Measurements from ENCODE around the gene COL8A1.
"Not testable (repeated sequence)": the region's sequence is repeated elsewhere in the genome, so short reads cannot be mapped to it uniquely, and the experiment has no call there.

COL8A1 gene

DNA sequence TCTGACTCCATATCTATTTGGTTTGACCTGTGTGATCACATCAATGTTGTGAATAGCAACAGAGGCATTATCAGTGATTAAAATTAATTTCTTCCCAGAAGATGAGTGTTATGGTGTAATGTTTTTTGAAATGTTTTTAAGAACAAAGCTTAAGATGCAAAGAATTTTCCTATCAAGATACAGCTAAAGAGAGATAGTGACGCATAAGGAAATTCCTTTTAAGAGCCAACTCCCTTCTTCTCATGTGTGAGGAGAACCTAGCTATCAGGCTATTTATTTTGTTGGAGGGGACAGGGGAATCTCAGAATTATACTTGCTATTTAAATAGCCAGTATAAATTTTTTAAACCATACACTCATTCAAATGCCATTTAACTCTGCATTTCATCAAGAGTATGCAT is 71.3 kb downstream of the COL8A1 start:
- no peak for DNase-seq (ENCODE audit: low read depth)

DNA sequence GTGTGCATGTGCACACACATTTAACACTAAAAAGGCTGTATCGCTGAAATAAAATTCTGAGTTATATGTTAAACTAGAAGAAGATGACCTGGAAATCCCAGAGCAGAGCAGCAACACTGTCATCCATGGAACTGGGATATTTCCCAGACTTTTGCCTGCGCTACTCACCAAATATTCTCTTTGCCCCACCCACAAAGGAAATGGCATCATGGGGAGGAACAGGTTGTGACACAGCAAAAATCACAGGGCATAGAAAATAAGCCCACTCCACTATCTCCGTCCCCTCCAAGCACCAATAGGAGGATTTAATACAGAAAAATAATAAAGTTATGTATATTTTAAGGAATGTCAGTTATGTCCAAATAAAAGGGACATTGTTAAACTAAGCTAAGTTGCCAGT is 71.7 kb downstream of the COL8A1 start:
- no peak for DNase-seq (ENCODE audit: low read depth)

DNA sequence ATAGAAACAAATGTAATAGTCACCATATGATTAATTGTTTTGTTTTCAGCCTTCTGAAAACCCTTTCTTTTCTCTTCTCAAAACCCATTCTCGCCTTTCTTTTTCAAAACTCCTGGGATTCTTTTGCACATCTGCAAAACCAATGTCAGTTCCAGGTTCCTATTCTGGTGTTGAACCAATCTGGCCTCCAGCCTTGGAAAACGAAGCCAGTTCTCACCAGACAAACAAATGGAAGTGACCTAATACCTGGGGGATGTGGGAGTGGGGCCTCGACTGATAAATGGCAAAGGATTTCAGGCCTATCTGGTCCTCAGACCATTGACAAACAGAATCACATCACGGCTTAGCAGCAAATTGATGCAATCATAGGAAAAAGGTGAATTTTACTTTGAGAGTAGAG is 73.0 kb downstream of the COL8A1 start:
- DNase-seq (ENCODE audit: low read depth) = no peak

DNA sequence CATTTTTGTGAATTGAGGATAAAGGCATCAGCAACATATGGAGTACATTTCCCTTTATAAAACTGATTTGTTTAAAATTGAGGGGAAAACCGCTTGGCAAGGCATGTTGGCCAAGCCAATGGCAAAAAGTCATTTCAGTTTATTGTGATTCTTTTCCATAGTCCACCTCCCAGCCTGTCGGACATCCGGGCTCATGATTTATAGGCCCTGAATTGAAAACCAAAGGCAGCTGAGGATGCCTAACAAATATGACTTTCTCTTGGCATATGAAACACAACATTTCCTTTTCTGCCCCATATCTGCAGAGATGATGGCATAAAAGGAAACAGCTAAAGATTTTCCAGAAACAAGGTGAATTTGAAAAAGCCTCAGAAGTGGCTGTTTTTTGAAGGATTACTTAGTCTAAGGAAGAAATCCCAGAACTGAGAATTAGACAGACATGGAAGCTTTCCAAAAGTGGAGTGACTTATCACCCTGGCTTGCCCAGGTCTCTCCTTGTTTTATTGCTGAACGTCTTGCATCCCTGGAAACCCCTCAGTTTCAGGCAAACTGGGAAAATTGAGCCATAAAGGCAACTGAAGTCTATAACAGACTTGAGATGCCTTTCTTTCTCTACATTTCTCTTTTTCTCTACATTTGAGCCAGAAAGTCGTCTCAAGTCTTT is 74.0 kb downstream of the COL8A1 start:
- no peak for DNase-seq (ENCODE audit: low read depth)

DNA sequence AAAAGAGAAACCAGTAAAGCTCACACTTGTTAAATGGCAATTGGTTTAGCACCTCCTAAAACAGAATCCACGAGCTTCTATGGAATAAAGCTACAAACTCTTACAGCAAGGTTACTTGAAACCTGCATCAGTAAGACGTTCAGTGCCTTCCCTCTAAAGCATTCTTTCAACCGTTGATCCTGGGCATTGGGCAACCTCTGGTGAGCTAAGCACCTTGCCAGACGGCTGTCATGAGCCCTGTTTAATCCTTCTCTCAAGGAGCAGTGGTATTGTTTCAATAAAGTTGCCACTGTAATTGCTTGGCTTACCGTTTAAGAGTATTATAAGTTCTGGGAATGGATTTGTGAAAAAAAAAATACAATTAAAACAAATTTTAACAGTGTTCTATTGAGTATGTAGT is 75.0 kb downstream of the COL8A1 start:
- DNase-seq (ENCODE audit: low read depth) = no peak

DNA sequence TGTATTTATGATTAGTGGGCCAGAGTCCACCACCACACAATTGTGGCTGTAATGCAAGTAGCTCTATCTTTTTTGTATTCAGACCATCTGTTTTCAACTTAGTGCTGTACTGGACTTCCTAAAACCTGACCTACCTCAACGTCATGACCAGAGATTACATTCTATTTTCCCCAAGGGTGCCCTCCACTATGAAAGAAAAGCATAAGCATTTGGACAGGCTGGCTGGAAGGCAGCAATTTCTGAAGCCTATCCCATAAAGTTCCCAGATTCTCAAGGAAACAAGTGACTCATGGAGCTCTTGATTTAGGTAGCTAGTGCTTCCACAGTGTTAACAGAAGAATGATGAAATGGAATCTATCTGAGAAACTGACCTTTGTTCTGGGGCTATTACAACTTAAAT is 75.8 kb downstream of the COL8A1 start:
- peak; percentile 82 for DNase-seq (ENCODE audit: low read depth)

DNA sequence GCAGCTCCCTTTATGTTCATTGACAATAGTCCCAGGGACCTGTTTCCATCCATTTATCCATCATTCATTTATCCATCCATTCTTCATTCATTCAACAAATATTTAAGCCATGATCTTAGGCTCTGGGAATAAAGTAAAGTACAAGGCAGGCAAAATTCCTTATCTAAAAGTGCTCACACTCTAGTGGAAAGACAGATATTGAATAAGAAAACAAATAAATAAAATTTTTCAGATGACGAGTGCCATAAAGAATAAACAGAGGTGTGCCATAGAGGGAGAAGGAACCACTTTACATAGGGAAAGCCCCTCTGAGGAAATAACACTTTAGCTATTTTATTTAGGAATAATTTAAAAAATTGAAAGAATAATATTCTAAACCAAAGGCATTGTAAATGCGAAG is 76.2 kb downstream of the COL8A1 start:
- no peak for DNase-seq (ENCODE audit: low read depth)

DNA sequence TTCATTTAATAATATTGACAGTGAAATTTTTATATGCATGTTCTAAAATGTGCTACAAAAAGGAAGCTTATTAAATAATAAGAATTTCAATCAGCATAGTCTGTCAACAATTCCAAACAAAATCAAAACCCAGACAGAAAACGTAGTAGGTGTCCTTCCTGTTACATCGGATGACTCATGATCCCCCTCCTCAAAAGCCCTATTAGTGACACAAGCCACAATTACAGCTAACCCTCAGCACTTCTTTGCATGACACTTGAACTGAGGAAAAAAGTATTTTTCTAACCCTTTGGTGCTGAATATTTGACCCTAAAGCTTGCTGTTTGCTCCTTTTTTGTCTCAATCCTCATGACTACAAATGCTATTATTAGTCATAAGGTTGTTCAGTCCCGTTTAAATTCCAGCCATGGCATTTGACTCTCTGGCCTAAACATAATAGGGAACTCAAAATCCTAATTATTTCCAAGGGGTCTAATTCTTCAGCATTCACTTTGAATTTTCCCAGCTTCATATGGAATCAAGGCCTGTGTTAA is 78.1 kb downstream of the COL8A1 start:
- no peak for DNase-seq (ENCODE audit: low read depth)

DNA sequence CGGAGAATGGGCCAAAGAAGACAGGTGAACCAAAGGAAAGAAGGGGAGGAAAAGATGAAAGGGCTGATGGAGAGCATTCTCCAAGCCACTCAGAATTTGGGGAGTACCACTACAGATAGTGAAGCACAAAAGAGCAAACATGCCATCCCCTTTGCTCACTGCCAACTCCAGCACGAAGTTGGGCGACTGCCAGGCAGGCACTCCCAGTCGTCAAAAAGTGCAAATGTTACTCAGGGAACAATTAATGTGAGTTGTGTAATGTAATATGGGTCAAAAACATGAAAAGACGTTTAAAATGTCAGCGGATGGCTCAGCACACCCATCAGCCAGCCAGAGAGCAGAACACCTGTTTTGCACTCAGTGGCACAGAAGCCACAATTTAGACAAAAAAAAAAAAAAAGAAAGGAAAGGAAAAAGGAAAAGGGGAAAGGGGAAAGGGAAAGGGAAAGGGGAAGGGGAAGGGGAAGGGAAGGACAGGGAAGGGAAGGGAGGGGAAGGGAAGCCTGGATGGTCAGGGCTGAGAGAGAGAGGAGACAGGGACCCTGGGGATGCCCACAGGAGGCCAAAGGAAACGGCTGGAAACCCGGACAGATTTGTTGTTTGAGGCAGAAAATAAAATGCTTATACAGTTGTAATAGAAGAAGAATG is 82.7 kb downstream of the COL8A1 start:
- DNase-seq (ENCODE audit: low read depth) = peak; percentile 53

DNA sequence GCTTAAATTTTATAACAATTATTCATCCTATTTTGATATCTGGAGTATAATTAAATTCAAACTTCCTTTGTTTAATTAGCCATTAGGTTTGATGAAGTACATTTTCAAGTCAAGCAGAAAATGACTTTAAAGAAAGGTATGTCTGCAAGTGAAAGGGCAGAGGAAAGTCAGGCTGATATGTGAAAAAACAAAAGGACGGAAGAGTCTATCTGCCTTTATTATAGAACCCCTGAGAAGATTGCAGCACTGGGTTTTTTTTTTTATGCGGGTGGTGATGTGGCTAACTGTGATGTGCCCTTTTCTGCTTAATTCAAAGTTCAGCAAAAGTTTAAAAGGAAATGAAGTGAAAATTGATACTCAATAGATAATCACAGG is 83.2 kb downstream of the COL8A1 start:
- DNase-seq (ENCODE audit: low read depth) = no peak

DNA sequence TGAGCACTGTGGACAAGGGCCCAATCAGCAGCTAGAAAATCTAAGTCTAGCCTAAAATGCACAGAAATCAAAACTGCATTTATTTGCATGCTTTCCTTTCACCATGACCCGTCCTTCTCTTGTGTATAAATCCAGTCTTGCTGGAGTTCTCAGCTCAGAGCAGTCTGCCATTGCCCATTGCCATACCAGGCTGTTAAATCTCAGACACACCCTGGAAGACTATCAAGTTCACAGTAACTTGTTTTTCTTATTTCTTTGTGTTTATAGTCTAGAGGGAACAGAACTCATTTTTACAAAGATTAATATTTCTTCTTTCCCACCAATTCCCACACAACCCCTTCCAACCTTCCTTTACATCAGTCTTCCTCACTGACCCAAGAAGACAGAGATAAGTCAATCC is 85.9 kb downstream of the COL8A1 start:
- no peak for DNase-seq (ENCODE audit: low read depth)

DNA sequence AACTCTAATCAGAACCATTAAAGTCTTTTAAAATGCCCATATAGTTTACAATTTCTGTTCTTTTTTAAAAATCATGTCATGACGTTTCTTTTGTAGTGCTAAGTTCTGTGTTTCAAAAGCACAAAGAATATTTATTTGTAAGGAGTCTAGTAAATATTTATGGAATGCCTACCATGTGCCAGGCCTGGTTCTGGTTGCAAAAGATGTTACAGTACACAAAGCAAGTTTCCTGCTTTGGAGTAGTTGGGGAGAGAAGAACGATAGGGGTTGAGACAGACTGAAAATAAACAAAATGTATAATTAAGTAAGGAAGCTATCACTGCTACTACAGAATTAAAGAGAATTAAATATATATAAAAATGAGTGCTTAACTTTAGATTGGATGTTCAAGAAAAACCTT is 92.5 kb downstream of the COL8A1 start:
- peak; percentile 90 for DNase-seq (ENCODE audit: low read depth)

DNA sequence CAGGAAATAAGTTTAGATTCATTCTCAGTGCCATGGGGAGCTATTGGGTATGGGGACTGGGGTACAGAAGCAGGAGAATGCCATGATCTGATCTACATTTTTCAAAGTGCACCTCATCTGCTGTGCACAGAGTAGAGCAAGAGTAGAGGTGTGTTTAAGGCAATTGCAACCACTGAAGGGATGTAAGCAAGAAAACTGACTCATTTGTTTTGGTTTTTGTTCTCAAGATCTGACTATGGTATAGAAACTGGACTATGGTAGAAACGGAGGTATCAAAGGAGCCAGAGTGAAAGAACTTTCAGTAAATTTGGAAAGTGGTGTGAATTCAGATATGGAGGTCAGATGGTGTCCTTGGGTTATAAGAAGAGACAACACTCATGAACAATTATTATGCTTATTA is 93.1 kb downstream of the COL8A1 start:
- no peak for DNase-seq (ENCODE audit: low read depth)

DNA sequence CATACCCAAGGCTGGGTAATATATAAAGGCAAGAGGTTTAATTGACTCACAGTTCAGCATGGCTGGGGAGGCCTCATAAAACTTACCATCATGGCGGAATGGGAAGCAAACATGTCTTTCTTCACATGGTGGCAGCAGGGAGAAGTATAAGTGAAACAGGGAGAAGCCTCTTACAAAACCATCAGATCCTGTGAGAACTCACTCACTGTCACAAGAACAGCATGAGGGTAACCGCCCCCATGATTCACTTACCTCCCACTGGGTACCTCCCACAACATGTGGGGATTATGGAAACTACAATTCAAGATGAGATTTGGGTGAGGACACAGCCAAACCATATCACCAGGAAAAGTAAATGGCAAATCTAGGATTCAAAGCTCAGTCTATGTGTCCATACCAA is 102.0 kb downstream of the COL8A1 start:
- not testable (repeated sequence) for DNase-seq (ENCODE audit: low read depth)

DNA sequence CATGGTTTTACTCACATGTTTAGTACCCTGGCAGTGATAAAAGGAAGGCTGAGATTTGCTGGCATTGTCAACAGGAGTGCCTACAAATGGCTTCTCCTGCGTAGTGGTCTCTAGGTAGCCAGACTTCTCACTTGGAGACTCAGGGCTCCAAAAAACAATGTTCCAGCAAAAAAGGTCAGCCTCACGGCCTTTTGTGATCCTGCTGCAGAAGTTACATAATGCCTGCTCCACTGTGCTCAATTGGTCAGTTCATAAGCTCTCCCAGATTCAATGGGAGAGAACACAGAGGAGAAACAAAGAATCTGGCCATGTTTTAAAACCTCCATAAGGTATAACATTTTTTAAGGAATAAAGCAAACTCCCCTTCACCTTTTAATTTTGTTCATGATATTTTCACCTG is 103.2 kb downstream of the COL8A1 start:
- DNase-seq (ENCODE audit: low read depth) = no peak

DNA sequence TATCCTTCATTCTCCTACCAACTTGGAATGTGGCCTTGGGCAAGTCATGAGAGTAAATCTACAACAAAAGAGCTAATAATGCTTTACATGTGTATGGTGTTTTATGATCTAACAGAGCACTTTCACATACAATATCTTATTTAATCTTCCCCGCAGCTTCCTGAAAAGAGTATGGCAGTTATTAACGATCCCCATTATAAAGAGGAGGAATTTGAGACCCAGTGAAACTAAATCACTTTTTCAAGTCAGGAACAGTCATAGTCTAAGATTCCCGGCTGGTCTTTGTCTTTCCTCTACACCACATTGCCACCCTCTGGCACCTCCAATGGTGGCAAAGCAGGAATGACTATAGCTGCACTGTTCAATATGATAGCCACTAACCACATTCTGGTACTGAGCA is 109.5 kb downstream of the COL8A1 start:
- peak; percentile 65 for DNase-seq (ENCODE audit: low read depth)

DNA sequence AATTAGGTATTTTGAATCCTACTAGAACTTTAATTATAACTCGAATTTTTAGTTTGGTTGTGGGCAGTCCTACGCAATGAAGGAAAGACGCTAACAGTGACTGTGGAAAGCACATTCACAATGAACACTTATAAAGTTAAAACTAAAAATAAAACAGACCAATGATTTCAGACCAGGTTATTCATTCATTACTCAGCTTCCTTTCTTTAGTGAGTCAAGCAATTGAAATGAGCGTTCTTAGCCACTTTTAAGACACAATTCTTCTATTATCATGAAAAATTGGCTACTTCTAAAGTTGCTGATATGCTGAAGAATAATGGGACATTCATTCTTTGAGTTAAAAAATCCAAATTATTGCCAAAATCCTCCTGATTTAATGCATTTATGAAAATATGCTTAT is 113.3 kb downstream of the COL8A1 start:
- peak; percentile 55 for DNase-seq (ENCODE audit: low read depth)

DNA sequence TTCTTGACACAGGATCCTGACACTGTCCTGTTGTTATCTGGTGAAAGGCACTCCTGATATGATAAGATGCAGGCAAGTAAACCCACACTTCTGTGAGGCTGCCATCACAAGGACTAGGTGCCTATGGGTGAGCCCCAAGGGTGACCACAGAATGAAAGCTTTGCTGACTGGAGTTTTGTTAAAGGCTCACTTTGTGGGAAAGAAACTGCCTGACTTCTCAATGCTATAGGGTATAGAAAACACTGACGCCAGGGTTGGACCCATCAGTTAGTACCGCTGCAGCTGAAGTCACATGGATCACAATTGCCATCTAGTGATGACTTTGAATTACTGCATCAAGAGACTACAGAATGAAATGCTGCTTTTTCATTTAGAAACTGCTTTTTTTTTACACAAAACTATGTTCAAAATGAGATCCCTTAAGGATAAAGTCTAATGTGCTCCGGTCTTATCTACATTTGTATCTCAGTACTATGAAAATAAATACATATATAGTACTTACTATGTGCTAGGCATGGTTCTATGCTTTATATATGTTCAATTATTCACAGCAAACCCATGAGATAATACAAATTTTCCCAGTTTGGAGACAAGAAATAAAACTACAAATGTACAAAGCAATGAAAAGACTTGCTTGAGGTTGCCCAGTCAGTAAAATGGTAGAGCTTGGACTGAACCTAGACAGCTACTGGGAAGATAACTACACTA is 115.0 kb downstream of the COL8A1 start:
- DNase-seq (ENCODE audit: low read depth) = peak; percentile 72

DNA sequence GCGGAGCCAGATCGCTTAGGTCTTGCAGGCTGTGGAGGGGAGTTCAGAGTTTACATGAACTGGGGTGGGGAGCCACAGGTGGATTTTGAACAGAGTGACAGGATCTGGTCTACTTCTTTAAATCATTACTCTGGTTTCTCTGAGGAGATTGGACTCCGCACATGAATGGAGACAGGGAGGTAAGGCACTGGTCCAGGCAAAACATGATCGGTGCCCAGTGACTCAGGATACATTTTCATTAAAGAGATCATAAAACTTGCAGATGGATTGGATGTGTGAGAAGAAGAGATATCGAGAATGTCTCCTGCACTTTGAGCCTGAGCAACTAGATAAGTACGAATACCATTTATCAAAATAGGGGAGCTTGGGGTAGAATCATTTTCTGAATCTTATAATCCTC is 117.4 kb downstream of the COL8A1 start:
- DNase-seq (ENCODE audit: low read depth) = no peak

DNA sequence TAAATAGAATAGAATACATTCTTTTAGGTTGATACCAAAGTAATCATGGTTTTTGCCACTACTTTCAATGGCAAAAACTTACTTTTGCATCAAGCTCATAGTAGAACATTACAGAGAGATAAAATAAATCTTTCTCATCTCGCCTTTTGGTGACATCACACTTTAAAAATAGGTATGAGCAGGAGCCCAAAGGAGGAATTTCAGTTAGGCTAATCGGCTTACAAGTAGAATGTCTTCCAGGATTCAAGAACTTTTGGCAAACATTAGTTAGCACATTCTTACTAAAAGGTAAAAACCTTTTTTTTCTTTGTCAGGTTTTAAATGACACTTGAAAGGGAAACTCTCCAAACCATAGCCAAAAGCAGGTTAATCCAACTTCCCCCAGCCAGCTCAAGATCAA is 119.6 kb downstream of the COL8A1 start:
- DNase-seq (ENCODE audit: low read depth) = no peak

DNA sequence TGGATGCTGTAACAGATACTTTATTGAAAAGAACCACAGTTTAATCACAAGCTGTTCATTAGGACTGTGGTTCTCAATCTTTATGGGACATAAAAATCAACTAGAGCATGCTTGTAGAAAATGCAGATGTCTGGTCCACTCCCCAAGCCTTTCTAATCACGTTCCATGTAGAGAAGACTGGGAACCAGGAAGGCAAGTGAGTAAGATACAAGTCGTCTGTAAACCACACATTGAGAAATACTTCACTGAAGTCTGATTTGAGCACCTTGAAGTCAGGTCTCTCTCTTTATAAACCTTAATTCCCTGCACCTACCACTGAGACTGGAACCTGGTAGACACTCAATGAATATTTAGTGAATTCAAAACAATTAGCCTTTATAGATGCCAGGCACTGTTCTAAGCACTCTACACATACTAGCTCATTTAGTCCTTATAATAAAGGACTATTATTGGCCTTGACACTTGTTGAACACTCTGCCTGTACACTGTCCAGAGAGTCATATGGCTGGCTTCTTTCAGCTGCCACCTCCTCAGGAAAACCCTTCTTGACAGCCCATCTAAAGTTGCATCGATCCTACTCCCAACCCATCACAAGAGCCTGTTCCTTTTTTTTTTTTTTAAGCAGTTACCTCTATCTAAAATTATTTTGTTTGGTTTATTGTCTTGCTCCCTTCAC is 120.2 kb downstream of the COL8A1 start:
- DNase-seq (ENCODE audit: low read depth) = no peak

DNA sequence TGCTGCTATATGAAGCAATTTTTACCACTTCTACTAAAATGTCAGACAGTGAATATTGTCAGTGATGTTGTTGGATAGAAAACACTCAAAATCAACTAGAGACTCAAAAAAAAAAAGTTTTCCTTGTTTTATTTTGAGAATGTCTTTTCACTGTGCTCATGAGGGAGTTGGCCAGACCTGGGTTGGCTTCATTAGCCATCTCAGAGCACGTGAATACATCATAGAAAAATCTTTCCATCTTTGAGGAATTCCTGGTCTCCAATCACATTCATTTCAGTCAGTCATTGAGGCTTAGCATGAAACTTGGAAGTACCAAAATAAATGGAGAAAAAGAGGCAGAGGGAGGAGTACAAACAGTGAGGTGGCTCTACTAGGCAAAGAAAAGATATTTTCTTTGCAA is 121.6 kb downstream of the COL8A1 start:
- no peak for DNase-seq (ENCODE audit: low read depth)

DNA sequence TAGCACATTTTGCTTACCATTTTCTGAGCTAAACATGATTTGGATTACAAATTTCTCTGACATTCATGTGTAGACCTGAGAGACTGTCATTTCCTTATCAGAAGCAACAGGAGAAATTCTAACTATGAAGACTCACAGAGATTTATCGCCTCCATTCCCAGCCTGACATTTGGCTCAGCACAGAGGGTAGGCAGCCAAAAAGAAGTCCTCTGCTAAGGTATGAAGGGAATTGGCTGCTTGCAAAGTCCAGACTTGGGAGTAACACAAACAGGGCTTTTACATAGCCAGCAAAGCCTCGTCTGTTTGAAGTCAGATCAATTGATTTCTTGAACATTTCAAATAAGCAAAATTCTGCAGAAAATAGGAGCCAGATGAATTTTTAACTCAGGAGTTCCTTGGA is 122.2 kb downstream of the COL8A1 start:
- no peak for DNase-seq (ENCODE audit: low read depth)

Data from fibroblast of gingiva (primary cell).